Brain microvascular endothelial cell (primary cell): ENCODE measurements around the gene PLIN5.

ENCODE experiments used
- DNase-seq: peaks from one replicate; pipeline ENCODE4 v3.0.0-alpha.2; 2020
- H3K27ac ChIP-seq: fragments of 250-450 bp; sonication (Bioruptor Pico); 2 replicates; pipeline ENCODE4 v1.5.1; 2020; ENCODE audit warnings: mild to moderate bottlenecking, moderate library complexity
- H3K27me3 ChIP-seq: fragments of 250-450 bp; sonication (Bioruptor Pico); replicated peaks from 2 replicates; pipeline ENCODE4 v1.5.1; 2020; ENCODE audit warnings: mild to moderate bottlenecking
- H3K36me3 ChIP-seq: fragments of 250-450 bp; sonication (Bioruptor Pico); replicated peaks from 2 replicates; pipeline ENCODE4 v1.5.1; 2020; ENCODE audit warnings: mild to moderate bottlenecking
- H3K4me3 ChIP-seq: 2 replicates; pipeline ENCODE4 v1.5.1; 2011; ENCODE audit warnings: low read depth, mild to moderate bottlenecking, control low read depth, low read length, moderate library complexity
- in situ Hi-C: cut with HindIII; loops from 2 replicates; pipeline ENCODE4 v1.10.0; 2017; ENCODE audit warnings: low sequenced_read_pairs, low pct_ligation_motif_present
- TF ChIP-seq, protein P1 (sequence below): IDR thresholded peaks from 2 replicates; pipeline ENCODE4 v1.5.1; 2011; ENCODE audit warnings: low read depth, mild to moderate bottlenecking, moderate library complexity, low read length, control low read depth, inconsistent platforms; ENCODE audit errors: missing control alignments

The PLIN5 gene

DNA sequence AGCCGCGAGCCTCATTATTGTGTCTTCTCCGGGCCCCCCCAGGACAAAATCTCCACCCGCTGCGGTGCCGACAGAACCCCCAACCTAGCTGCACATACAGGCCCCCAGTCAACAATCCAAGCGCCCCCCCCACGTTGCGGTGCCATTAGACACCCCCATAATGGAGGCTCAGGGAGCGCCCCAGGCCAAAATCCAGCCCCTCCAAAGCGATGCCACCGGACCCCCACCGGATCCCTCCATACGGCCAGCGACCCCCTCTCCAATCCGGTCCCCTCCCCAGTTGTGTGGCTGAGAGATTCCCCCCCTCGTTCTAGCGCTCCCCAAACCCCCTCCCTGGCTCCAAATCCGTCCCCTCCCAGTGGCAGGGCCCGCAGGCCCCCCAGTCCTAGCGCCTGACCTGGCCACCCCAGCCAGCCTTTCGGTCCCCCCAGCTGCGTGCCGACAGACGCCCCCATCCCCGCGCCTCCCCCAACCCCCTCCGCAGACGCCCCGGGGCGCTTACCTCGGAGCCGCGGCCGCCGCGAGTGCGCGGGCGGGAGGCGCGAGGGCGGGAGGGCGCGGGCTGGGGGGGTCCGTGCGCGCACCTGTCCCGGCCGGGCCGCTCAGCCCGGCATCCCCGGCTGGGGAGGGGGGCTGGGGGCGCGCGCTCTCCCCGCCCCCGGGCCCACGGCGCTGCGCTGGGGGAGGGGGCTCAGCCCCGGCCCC lies 46.1 kb upstream of the PLIN5 start:
- H3K4me3 ChIP-seq = no peak overlapping the region
- no peak for DNase-seq
- H3K27ac ChIP-seq = no peak overlapping the region
- TF ChIP-seq, protein P1, sequence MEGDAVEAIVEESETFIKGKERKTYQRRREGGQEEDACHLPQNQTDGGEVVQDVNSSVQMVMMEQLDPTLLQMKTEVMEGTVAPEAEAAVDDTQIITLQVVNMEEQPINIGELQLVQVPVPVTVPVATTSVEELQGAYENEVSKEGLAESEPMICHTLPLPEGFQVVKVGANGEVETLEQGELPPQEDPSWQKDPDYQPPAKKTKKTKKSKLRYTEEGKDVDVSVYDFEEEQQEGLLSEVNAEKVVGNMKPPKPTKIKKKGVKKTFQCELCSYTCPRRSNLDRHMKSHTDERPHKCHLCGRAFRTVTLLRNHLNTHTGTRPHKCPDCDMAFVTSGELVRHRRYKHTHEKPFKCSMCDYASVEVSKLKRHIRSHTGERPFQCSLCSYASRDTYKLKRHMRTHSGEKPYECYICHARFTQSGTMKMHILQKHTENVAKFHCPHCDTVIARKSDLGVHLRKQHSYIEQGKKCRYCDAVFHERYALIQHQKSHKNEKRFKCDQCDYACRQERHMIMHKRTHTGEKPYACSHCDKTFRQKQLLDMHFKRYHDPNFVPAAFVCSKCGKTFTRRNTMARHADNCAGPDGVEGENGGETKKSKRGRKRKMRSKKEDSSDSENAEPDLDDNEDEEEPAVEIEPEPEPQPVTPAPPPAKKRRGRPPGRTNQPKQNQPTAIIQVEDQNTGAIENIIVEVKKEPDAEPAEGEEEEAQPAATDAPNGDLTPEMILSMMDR = no peak
- H3K36me3 ChIP-seq = no peaks in the 10 kb centered on the region
- H3K27me3 ChIP-seq = peaks cover 36% of the 10 kb centered on the region
- in situ Hi-C loops = no loop called here

- Histone ChIP-seq H3K36me3 (no peaks in the 10 kb centered on the region), H3K4me3 (no peak overlapping the region), H3K27me3 (peaks cover 33% of the 10 kb centered on the region), H3K27ac (no peak overlapping the region)
- no peak for DNase-seq
- in situ Hi-C loops = no loop called here
- TF ChIP-seq, protein P1 = peak; percentile 25
Measured at GRCh38 chr19:4580021-4580901, 45.2 kb upstream of the PLIN5 start.

- no peak overlapping the region for H3K4me3 ChIP-seq
- TF ChIP-seq, protein P1 = no peak
- in situ Hi-C loops = no loop called here
- peaks cover 24% of the 10 kb centered on the region for H3K27me3 ChIP-seq
- H3K36me3 ChIP-seq = no peaks in the 10 kb centered on the region
- no peak for DNase-seq
- no peak overlapping the region for H3K27ac ChIP-seq
Measured at GRCh38 chr19:4579389-4579788, 44.4 kb upstream of the PLIN5 start.

- H3K27me3 ChIP-seq = peaks cover 22% of the 10 kb centered on the region
- TF ChIP-seq, protein P1 = no peak
- in situ Hi-C loops = no loop called here
- H3K27ac ChIP-seq = no peak overlapping the region
- DNase-seq = no peak
- H3K36me3 ChIP-seq = no peaks in the 10 kb centered on the region
- no peak overlapping the region for H3K4me3 ChIP-seq
Measured at GRCh38 chr19:4578552-4579248, 43.7 kb upstream of the PLIN5 start.

DNA sequence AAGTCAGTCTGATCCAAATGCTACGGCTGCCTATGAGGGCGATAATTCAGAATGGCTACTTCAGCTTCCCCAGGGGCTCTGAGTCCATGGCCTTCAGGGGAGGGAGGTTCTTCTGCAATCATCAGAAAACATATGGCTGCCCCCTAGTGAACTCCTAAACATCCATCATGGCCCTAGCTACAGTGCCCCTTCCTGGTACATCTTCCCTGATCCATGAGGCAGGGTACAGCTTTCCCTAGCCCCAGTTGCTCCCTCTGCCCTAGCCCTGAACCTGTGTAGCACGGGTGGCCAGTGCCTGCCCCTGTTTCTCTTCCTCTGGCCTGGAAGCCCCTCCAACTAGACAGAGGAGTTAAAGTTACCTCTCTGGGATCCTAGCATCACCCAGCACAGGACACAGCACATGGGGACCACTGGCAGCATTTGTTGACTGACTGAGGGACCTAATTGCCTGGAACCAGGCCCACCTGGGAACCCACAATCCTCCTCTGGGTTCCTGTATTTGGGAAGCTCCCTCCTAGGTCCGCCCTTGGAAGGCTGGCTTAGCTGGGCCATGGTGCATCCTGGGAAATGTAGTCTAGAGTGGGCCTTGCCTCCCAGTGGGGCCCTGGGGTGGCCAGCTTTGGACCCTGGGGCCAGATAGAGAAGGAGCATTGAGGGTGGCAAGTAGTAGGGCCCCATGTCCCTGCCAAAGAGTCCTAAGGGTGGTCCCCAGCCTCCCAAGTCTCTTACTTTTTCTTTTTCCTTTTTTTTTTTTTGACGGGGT lies 42.2 kb upstream of the PLIN5 start:
- Histone ChIP-seq H3K27me3 (peaks cover 22% of the 10 kb centered on the region), H3K36me3 (no peaks in the 10 kb centered on the region), H3K4me3 (no peak overlapping the region), H3K27ac (no peak overlapping the region)
- in situ Hi-C loops = no loop called here
- TF ChIP-seq, protein P1 = no peak
- DNase-seq = no peak
